ENCODE data around the gene SOX1.

Gene SOX1

GRCh38 chr13:112105244-112105681 lies 38.3 kb downstream of the SOX1 start:
- DNase-seq (ENCODE audit: low spot score): no peak
- FAIRE-seq: no peak

- no peak for DNase-seq (ENCODE audit: low spot score)
- no peak for FAIRE-seq
These were observed 38.9 kb downstream of the SOX1 start for GRCh38 chr13:112105892-112106291.

- FAIRE-seq (no peak), DNase-seq (ENCODE audit: low spot score) (no peak)
These were observed 39.7 kb downstream of the SOX1 start for GRCh38 chr13:112106478-112107141.

GRCh38 chr13:112107289-112107688 lies 40.3 kb downstream of the SOX1 start:
- FAIRE-seq: no peak
- DNase-seq (ENCODE audit: low spot score): no peak

GRCh38 chr13:112110479-112110878 lies 43.5 kb downstream of the SOX1 start:
- DNase-seq (ENCODE audit: low spot score): no peak
- no peak for FAIRE-seq

GRCh38 chr13:112111239-112111857 lies 44.4 kb downstream of the SOX1 start:
- DNase-seq (ENCODE audit: low spot score): no peak
- FAIRE-seq: no peak

- FAIRE-seq (peak; percentile 82), DNase-seq (ENCODE audit: low spot score) (no peak)
These were observed 45.8 kb downstream of the SOX1 start for GRCh38 chr13:112112534-112113276.

- DNase-seq (ENCODE audit: low spot score) (no peak), FAIRE-seq (no peak)
These were observed 46.4 kb downstream of the SOX1 start for GRCh38 chr13:112113348-112113747.

GRCh38 chr13:112113851-112114250 lies 46.9 kb downstream of the SOX1 start:
- DNase-seq (ENCODE audit: low spot score) (no peak), FAIRE-seq (no peak)

- FAIRE-seq (no peak), DNase-seq (ENCODE audit: low spot score) (no peak)
These were observed 47.4 kb downstream of the SOX1 start for GRCh38 chr13:112114391-112114790.

GRCh38 chr13:112115403-112116091 lies 48.6 kb downstream of the SOX1 start:
- DNase-seq (ENCODE audit: low spot score): no peak
- FAIRE-seq: no peak

- no peak for FAIRE-seq
These were observed 49.4 kb downstream of the SOX1 start for GRCh38 chr13:112116187-112116950.

GRCh38 chr13:112117258-112117954 lies 50.5 kb downstream of the SOX1 start:
- no peak for DNase-seq (ENCODE audit: low spot score)

More at GRCh38 chr13:112116187-112116950, 49.4 kb downstream of the SOX1 start:
- no peak for DNase-seq (ENCODE audit: low spot score)

GRCh38 chr13:112117955-112118302 lies 51.0 kb downstream of the SOX1 start:
- FAIRE-seq (no peak), DNase-seq (ENCODE audit: low spot score) (no peak)

More at GRCh38 chr13:112117258-112117954, 50.5 kb downstream of the SOX1 start:
- FAIRE-seq: no peak

GRCh38 chr13:112118451-112119064 lies 51.6 kb downstream of the SOX1 start:
- no peak for FAIRE-seq

GRCh38 chr13:112119192-112120030 lies 52.5 kb downstream of the SOX1 start:
- DNase-seq (ENCODE audit: low spot score) (no peak), FAIRE-seq (peak; percentile 98)

More at GRCh38 chr13:112118451-112119064, 51.6 kb downstream of the SOX1 start:
- DNase-seq (ENCODE audit: low spot score): no peak

GRCh38 chr13:112120031-112120373 lies 53.1 kb downstream of the SOX1 start:
- DNase-seq (ENCODE audit: low spot score): no peak
- FAIRE-seq: no peak

Measured in urothelium cell line (cell line).